Activated CD4-positive, alpha-beta T cell treated with anti-CD3 and anti-CD28 coated beads, Interleukin-2, amount 50 U/mL, for 1 hour (primary cell): ENCODE results near the gene TMEM190.
A peak's percentile ranks its signal among the peaks of the same experiment; 100 is the strongest.

Experiments used
- DNase-seq: peaks from one replicate; pipeline ENCODE4 v3.0.0-alpha.2; 2020

TMEM190 gene

GRCh38 chr19:55372316-55373081, 4.1 kb upstream of the TMEM190 start:
- DNase-seq = no peak

GRCh38 chr19:55373306-55373992, 3.2 kb upstream of the TMEM190 start:
- no peak for DNase-seq

- DNase-seq = no peak
Observed at GRCh38 chr19:55373993-55374757, 2.5 kb upstream of the TMEM190 start.

- DNase-seq = no peak
Observed at GRCh38 chr19:55377356-55378131, 918 bp downstream of the TMEM190 start.

- DNase-seq = no peak
Observed at GRCh38 chr19:55379174-55379573, 2.5 kb downstream of the TMEM190 start.

- no peak for DNase-seq
Observed at GRCh38 chr19:55382013-55382412, 5.4 kb downstream of the TMEM190 start.

- no peak for DNase-seq
Observed at GRCh38 chr19:55382522-55383054, 6.0 kb downstream of the TMEM190 start.

GRCh38 chr19:55383279-55384130, 6.9 kb downstream of the TMEM190 start:
- peak; percentile 43 for DNase-seq

GRCh38 chr19:55384131-55384919, 7.7 kb downstream of the TMEM190 start, which contains the start of gene TMEM238:
TMEM238 (minus strand) TSS chr19:55384292; CDS start chr19:55384259, 33 bp downstream.
- DNase-seq = peak; percentile 25

- peak; percentile 95 for DNase-seq
Observed at GRCh38 chr19:55384920-55385723, 8.5 kb downstream of the TMEM190 start.

- DNase-seq = peak; percentile 98
Observed at GRCh38 chr19:55385724-55386492, 9.3 kb downstream of the TMEM190 start, which contains the start of gene RPL28. RPL28 (plus strand) TSS chr19:55385932; CDS start chr19:55386358, 426 bp downstream.

GRCh38 chr19:55386493-55386971, 9.9 kb downstream of the TMEM190 start:
- no peak for DNase-seq

- DNase-seq = no peak
Observed at GRCh38 chr19:55387736-55388497, 11.3 kb downstream of the TMEM190 start.

GRCh38 chr19:55389386-55390317, 13.0 kb downstream of the TMEM190 start:
- DNase-seq = no peak

- DNase-seq = no peak
Observed at GRCh38 chr19:55390461-55390880, 13.8 kb downstream of the TMEM190 start.

- DNase-seq = no peak
Observed at GRCh38 chr19:55391191-55391670, 14.6 kb downstream of the TMEM190 start.
